GM18951 (cell line): Measurements from ENCODE around the gene RING1.

Experiments used
- POLR2A ChIP-seq: IDR thresholded peaks from 4 replicates; pipeline ENCODE4 v1.6.1; 2011; ENCODE audit warnings: mild to moderate bottlenecking; ENCODE audit not compliant: insufficient read length, insufficient read depth; ENCODE audit errors: extremely low read depth
- in situ Hi-C: fragments of 300-500 bp; cut with MboI; formaldehyde crosslinking; loops from one replicate; pipeline ENCODE4 v1.12.0; 2022; ENCODE audit warnings: low sequenced_read_pairs, mixed read lengths, inconsistent platforms; ENCODE audit not compliant: unreplicated experiment

RING1 gene

DNA sequence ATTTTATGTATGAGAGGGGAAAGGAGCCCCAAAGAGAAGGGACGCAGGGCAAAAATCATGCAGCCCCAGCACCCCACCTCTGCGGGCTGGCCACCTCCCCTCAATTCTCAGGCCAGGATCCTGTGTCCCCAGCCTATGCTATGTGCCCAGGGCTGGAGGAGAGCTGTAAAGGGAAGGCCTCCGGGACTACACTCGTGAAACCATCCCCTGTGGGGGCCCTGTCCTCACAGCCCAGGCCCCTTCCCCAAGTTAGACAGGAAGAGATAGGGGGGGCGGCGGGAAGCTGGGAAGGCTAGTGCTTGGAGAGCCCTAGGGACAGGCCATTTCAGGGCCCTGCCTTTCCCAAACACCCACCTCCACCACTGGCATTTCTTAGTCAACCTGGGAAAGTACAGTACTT is 14.7 kb upstream of the RING1 start:
- in situ Hi-C loops: no loop called here
- TF ChIP-seq POLR2A: no peak

- in situ Hi-C loops: no loop called here
- TF ChIP-seq POLR2A: no peak
Observed at GRCh38 chr6:33194431-33194979, 13.8 kb upstream of the RING1 start.

GRCh38 chr6:33195304-33196165 is 12.8 kb upstream of the RING1 start:
- TF ChIP-seq POLR2A: no peak
- in situ Hi-C loops: no loop called here

- TF ChIP-seq POLR2A: no peak
- in situ Hi-C loops: no loop called here
Observed at GRCh38 chr6:33197431-33198048, 10.8 kb upstream of the RING1 start.

- in situ Hi-C loops: no loop called here
- TF ChIP-seq POLR2A: no peak
Observed at GRCh38 chr6:33198159-33198852, 10.0 kb upstream of the RING1 start.

DNA sequence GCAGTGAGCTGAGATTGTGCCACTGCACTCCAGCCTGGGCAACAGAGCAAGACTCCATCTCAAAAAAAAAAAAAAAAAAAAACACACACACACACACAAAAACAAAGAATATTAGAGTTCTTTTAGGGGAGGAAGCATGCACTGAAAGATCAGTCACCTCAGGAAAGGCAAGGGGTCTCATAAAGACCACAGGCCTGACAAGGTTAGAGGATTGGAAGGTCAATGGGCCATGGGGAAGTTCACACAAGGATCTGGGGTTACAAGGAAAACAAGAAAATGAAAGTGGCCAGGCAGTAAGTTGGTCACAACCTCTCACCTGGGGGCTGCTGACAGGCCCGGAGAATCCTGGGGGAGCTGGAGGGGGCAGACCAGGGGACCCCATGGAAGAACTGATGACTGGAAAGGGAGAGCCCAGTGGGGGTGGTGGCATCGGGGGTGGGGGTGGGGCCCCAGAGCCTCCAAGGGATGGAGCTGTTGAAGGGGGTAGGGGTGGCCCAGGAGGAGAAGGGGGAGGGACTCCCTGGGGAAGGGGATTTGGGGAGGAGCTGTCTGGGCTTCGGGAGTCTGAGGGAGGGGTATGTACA is 9.4 kb upstream of the RING1 start:
- in situ Hi-C loops: no loop called here
- TF ChIP-seq POLR2A: no peak

- in situ Hi-C loops: no loop called here
- TF ChIP-seq POLR2A: no peak
Observed at GRCh38 chr6:33199687-33200218, 8.5 kb upstream of the RING1 start.

GRCh38 chr6:33200219-33201146 is 7.8 kb upstream of the RING1 start, which contains the start of the genes RXRB and SLC39A7:
Gene RXRB (minus strand): TSS chr6:33200665. CDS start chr6:33200476, 189 bp downstream.
Gene SLC39A7 (plus strand): TSS chr6:33200867. CDS start chr6:33201246, 379 bp downstream.
- peak; percentile 89 for TF ChIP-seq POLR2A
- in situ Hi-C loops: no loop called here

DNA sequence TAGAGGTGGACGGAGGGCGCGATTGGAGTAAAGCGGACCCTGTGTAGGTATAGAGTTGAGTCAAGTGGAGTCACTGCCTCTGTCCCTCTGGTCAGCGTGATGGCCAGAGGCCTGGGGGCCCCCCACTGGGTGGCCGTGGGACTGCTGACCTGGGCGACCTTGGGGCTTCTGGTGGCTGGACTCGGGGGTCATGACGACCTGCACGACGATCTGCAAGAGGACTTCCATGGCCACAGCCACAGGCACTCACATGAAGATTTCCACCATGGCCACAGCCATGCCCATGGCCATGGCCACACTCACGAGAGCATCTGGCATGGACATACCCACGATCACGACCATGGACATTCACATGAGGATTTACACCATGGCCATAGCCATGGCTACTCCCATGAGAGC is 7.2 kb upstream of the RING1 start:
- no peak for TF ChIP-seq POLR2A
- in situ Hi-C loops: no loop called here

- TF ChIP-seq POLR2A: no peak
- in situ Hi-C loops: no loop called here
Observed at GRCh38 chr6:33201935-33202334, 6.4 kb upstream of the RING1 start.

GRCh38 chr6:33202799-33203198 is 5.5 kb upstream of the RING1 start:
- in situ Hi-C loops: no loop called here
- no peak for TF ChIP-seq POLR2A
